GM12878 (cell line): Measurements from ENCODE around the gene ARSI.

Experiments
- GABPA ChIP-seq: IDR thresholded peaks from 2 replicates; pipeline ENCODE4 v1.6.1; 2014; ENCODE audit warnings: antibody characterized with exemption, low read depth, mild to moderate bottlenecking, inconsistent platforms
- TF ChIP-seq, protein P1 (sequence below): IDR thresholded peaks from 2 replicates; pipeline ENCODE4 v1.6.1; 2011; ENCODE audit warnings: mild to moderate bottlenecking, low read depth, low read length, moderate library complexity; ENCODE audit not compliant: insufficient replicate concordance

GRCh38 chr5:150309101-150309885, 6.6 kb upstream of the ARSI start:
- TF ChIP-seq, protein P1, sequence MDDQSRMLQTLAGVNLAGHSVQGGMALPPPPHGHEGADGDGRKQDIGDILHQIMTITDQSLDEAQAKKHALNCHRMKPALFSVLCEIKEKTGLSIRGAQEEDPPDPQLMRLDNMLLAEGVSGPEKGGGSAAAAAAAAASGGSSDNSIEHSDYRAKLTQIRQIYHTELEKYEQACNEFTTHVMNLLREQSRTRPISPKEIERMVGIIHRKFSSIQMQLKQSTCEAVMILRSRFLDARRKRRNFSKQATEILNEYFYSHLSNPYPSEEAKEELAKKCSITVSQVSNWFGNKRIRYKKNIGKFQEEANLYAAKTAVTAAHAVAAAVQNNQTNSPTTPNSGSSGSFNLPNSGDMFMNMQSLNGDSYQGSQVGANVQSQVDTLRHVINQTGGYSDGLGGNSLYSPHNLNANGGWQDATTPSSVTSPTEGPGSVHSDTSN = no peak
- TF ChIP-seq GABPA = no peak
